Heart left ventricle (tissue), 13 donors: Measurements from ENCODE around the gene CIDEC.

ENCODE experiments used
- POLR2A ChIP-seq, 2 donors: fragments of 450-650 bp; IDR thresholded peaks; one replicate each; pipeline ENCODE4 v1.6.1; 2017; ENCODE audit warnings: antibody characterized with exemption in 2 of 2, mild to moderate bottlenecking in 2 of 2, moderate library complexity in 2 of 2
- TF ChIP-seq, protein P1 (sequence below), 12 donors: fragments of 200-600 bp; sonication (generic) in 4 of 12; IDR thresholded peaks; one replicate each; pipeline versions ENCODE4 v1.5.0 to v1.8.0; 2018 to 2022; ENCODE audit warnings: antibody characterized with exemption in 12 of 12, mild to moderate bottlenecking in 5 of 12
- donor health status: ischemic (EF 13 %, LVEDD 7.1; RV severe dilation, severe dysfunction).
- donor health status: DM: no; HTN: yes; CAD: no.
- donor health status: DM: no; HTN: no; CAD: no.
- donor health status: ischemic (EF 25% LVEDD 6.9; RV normal size, moderate dysfunction).
- donor health status: ischemic (EF 25% LVEDD 5.7; RV mildly dilated, moderate dysfunction).
- donor health status: ischemic (EF 35%, LVEDD 5.7; RV mildly dilated, moderate dysfunction).
- donor health status: nonischemic (EF 11% LVEDD 7.7; RV severe dilation, severe dysfunction).
- donor health status: DM: yes; HTN: yes; CAD: no.
- donor health status: PGD.
- donor health status: ischemic (EF 29% LVEDD 5.4; RV normal size, mild dysfunction).
- donor health status: nonischemic (EF 23%, LVEDD 6.1; RV moderate dilation, normal function).

DNA sequence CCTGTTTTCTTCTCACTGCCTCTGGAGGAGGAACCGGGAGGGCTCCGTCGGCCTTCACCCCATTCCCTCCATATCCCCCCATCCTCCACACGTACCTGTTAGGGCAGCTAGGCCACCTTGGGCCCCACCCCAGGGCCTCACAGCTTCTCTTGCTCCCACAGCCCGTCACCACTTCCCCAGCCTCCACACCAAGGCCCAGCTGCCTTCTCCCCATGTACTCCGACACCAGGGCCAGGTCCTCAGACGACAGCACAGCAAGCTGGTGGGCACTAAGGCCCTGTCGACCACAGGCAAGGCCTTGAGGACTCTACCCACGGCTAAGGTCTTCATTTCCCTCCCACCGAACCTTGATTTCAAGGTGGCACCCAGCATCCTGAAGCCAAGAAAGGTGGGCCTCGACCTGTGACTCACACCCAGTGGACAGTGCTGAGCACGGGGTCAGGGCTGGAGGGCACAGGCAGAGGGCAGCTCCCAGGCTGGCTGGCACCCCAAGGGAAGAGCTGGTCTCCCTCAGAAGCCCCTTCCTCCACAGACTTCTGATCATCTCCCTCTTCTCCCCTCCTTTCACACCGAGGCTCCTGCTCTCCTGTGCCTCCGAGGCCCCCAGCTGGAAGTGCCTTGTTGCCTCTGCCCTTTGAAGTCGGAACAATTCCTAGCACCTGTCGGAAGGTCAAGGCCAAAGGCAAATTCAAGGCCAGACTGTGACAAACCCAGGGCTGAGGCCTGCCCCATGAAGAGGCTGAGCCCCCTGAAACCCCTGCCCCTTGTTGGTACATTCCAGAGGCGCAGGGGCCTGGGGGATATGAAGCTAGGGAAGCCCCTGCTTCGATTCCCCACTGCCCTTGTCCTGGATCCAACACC is 45.3 kb downstream of the CIDEC start:
- TF ChIP-seq, protein P1, sequence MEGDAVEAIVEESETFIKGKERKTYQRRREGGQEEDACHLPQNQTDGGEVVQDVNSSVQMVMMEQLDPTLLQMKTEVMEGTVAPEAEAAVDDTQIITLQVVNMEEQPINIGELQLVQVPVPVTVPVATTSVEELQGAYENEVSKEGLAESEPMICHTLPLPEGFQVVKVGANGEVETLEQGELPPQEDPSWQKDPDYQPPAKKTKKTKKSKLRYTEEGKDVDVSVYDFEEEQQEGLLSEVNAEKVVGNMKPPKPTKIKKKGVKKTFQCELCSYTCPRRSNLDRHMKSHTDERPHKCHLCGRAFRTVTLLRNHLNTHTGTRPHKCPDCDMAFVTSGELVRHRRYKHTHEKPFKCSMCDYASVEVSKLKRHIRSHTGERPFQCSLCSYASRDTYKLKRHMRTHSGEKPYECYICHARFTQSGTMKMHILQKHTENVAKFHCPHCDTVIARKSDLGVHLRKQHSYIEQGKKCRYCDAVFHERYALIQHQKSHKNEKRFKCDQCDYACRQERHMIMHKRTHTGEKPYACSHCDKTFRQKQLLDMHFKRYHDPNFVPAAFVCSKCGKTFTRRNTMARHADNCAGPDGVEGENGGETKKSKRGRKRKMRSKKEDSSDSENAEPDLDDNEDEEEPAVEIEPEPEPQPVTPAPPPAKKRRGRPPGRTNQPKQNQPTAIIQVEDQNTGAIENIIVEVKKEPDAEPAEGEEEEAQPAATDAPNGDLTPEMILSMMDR (IDR thresholded peaks at IDR 0.05), result no peak
- no peak for TF ChIP-seq POLR2A (IDR thresholded peaks at IDR 0.05)
